BJ (cell line): ENCODE measurements around the gene HIVEP3. TPM values are rescaled to one million over a fixed set of nuclear protein-coding genes. Genes with fewer than 3 reads are reported as not detected.

Experiments
- CTCF ChIA-PET: fragments of 350-600 bp; formaldehyde crosslinking; extraction: SDS; loops from one replicate; lab custom pipeline; 2021; ENCODE audit warnings: antibody characterized with exemption, inconsistent platforms; lab: Yijun Ruan, JAX
- POLR2A ChIA-PET: fragments of 300-600 bp; sonication (Branson Sonifier 250); formaldehyde crosslinking; extraction: SDS; loops from one replicate; lab custom pipeline; 2021; ENCODE audit warnings: antibody characterized with exemption; lab: Charles Lee
- DNase-seq: peaks from one replicate; pipeline ENCODE4 v3.0.0-alpha.2; 2011; ENCODE audit warnings: low read depth
- H3K27me3 ChIP-seq: 2 replicates; pipeline ENCODE4 v1.6.0; 2011; ENCODE audit warnings: low read length; ENCODE audit not compliant: control insufficient read depth, insufficient read depth
- H3K36me3 ChIP-seq: 2 replicates; pipeline ENCODE4 v1.5.1; 2011; ENCODE audit warnings: low read length; ENCODE audit not compliant: control insufficient read depth, insufficient read depth
- H3K4me3 ChIP-seq: 2 replicates; pipeline ENCODE4 v1.5.1; 2011; ENCODE audit warnings: low read depth, mild to moderate bottlenecking, control low read depth, low read length
- CTCF ChIP-seq: IDR thresholded peaks from 2 replicates; pipeline ENCODE4 v1.5.1; 2011; ENCODE audit warnings: low read depth, mild to moderate bottlenecking, control low read depth, inconsistent platforms, low read length, moderate library complexity; ENCODE audit not compliant: insufficient read depth
- polyA plus RNA-seq: library from polyadenylated mRNA; depleted of rRNA; stranded (reverse); fragments of >200 nt; gene quantifications from 2 replicates; pipeline ENCODE4 v1.2.3, GENCODE V29; 2011

The HIVEP3 gene
- polyA plus RNA-seq, 1 experiment = 4.0 TPM

DNA sequence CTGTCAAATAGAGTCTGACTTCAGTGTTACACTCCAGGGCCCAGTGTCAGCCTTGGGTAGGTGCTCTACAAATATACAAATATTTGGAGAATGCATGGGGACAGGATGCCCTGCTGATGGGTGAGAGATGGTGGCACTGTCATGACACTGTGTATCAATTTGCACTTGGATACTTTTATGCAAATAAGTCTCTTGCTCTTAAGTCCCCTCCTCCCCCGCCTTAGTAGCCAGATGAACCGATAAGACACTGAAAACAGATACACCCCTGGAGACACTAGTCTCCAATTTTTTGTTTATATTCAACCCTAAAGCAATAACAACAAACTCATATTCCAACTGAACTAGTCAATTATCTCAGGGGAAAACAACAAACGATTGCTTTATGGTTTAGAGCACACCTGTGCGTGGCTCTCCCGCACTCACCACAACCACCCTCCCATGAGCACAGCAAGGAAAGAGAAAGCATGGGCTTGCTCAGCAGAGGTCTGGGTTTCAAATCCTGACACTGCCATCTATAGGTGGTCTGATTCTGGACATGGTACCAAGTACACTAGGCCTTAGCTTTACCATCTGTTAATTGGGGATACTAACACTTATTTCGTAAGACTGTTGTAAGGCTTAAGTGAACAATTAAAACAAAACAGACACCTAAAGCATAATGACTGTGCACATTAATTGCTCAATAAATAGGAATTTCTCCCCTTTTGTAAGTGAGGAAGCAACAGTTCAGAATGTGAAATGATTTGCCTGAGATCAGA lies 50.3 kb downstream of the HIVEP3 start:
- Histone ChIP-seq H3K27me3 (no peaks in the 10 kb centered on the region), H3K36me3 (no peaks in the 10 kb centered on the region), H3K4me3 (no peak overlapping the region)
- TF ChIP-seq CTCF = no peak
- no peak for DNase-seq
- CTCF ChIA-PET = no interaction called here
- POLR2A ChIA-PET = no interaction called here

GRCh38 chr1:41866285-41866684 lies 52.4 kb downstream of the HIVEP3 start:
- Histone ChIP-seq H3K36me3 (no peaks in the 10 kb centered on the region), H3K4me3 (no peak overlapping the region), H3K27me3 (no peaks in the 10 kb centered on the region)
- ChIA-PET CTCF (interaction anchor here (1.2 to 1.4 kb wide), 3 partner anchors 288 to 350 kb away, joined by 3 to 5 read pairs (median 3); no protein-coding TSS in a partner anchor), POLR2A (no interaction called here)
- DNase-seq = no peak
- TF ChIP-seq CTCF = no peak

DNA sequence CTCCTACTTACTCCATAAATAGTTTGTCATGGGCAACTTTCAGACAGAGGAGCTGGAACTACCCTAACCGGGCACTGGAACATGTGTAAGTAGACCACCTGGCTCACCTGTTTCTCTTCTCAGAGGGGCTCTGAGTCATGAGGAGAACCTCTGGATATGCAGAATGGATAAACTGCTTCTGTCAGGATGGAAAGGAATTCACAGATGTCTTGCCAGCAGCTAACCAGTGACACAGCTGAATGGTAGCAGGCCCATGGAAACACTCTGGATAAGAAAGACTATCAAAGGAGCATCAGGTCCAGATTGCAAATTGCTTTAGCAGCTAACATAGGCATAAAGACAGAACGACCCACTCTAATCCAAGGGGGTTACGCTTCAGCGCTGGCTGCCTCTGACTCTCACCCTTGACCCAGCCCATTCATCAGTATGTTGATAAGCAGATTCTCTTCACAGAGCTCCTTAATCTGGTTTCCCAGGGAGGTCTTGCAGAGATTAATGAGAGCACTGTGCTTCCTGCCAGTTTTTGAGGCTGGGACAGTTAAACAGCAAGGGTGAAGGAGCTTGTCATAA lies 54.2 kb downstream of the HIVEP3 start:
- TF ChIP-seq CTCF = no peak
- no peak for DNase-seq

DNA sequence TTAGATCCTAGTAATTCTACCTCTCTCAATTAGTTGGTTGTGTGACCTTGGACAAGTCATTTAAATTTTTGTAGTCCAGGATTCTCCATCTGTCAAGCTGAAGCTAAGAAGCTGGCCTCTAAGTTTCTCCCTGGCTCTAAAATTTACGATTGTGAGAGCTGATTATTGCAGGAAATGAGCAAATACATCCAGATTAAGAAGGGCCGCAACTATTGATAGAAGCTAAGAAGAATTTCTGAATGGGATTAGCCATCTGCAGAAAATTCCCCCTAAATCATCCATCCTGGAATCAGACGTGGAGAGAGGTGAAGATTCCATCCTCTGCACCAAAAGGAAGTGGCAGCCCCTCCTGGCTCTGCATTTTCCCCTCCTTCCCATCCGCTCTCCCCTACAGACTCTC lies 55.0 kb downstream of the HIVEP3 start:
- Histone ChIP-seq H3K27me3 (no peaks in the 10 kb centered on the region), H3K36me3 (no peaks in the 10 kb centered on the region), H3K4me3 (no peak overlapping the region)
- TF ChIP-seq CTCF = no peak
- ChIA-PET CTCF (interaction anchor here (1.4 kb wide), 1 partner anchor 290 kb away, joined by 4 read pairs; no protein-coding TSS in a partner anchor), POLR2A (no interaction called here)
- DNase-seq = no peak

More for the DNA sequence above, 54.2 kb downstream of the HIVEP3 start:
- ChIA-PET POLR2A (no interaction called here), CTCF (interaction anchor here (0.7 to 1.4 kb wide), 3 partner anchors 9 to 291 kb away, joined by 3 to 4 read pairs (median 3); no protein-coding TSS in a partner anchor)
- no peaks in the 10 kb centered on the region for H3K36me3 ChIP-seq
- H3K27me3 ChIP-seq = no peaks in the 10 kb centered on the region
- no peak overlapping the region for H3K4me3 ChIP-seq
